HG03066 (cell line): ENCODE measurements around the gene RNF157.

ENCODE experiments used
- ATAC-seq: cut with Tn5 transposase; IDR thresholded peaks from one replicate; pipeline ENCODE4 v1.9.1; 2021; ENCODE audit warnings: low read depth; ENCODE audit not compliant: unreplicated experiment

RNF157 gene

GRCh38 chr17:76240461-76241203 lies at the start of gene RNF157:
Gene RNF157 (minus strand): TSS chr17:76240493. CDS start chr17:76240240, 253 bp downstream.
- ATAC-seq: no peak

- ATAC-seq: no peak
Observed at GRCh38 chr17:76281573-76282371, 41.5 kb upstream of the RNF157 start.

- no peak for ATAC-seq
Observed at GRCh38 chr17:76280650-76281049, 40.4 kb upstream of the RNF157 start.

- ATAC-seq: no peak
Observed at GRCh38 chr17:76279742-76280287, 39.5 kb upstream of the RNF157 start.

- ATAC-seq: no peak
Observed at GRCh38 chr17:76278952-76279741, 38.9 kb upstream of the RNF157 start.

- no peak for ATAC-seq
Observed at GRCh38 chr17:76278268-76278908, 38.1 kb upstream of the RNF157 start.

- no peak for ATAC-seq
Observed at GRCh38 chr17:76277300-76278267, 37.3 kb upstream of the RNF157 start.

GRCh38 chr17:76276461-76277299 lies 36.4 kb upstream of the RNF157 start:
- ATAC-seq: no peak

- no peak for ATAC-seq
Observed at GRCh38 chr17:76276069-76276431, 35.8 kb upstream of the RNF157 start.

- ATAC-seq: no peak
Observed at GRCh38 chr17:76275382-76276068, 35.2 kb upstream of the RNF157 start.

GRCh38 chr17:76274112-76274956 lies 34.0 kb upstream of the RNF157 start:
- no peak for ATAC-seq

- ATAC-seq: no peak
Observed at GRCh38 chr17:76273445-76274111, 33.3 kb upstream of the RNF157 start.

GRCh38 chr17:76272541-76273444 lies 32.5 kb upstream of the RNF157 start:
- peak; percentile 9 for ATAC-seq

GRCh38 chr17:76271669-76272540 lies 31.6 kb upstream of the RNF157 start:
- peak; percentile 57 for ATAC-seq
